ENCODE data around the gene MAGEA4.

Gene MAGEA4

GRCh38 chrX:151929126-151929525 lies 16.4 kb downstream of the MAGEA4 start:
- no peaks in the 10 kb centered on the region for H3K27me3 ChIP-seq (replicated peaks; ENCODE audit: control insufficient read depth, insufficient read depth, low read length)

GRCh38 chrX:151935358-151935757 lies 22.7 kb downstream of the MAGEA4 start:
- Histone ChIP-seq H3K4me3 (replicated peaks; ENCODE audit: low read depth, low read length) (no peak overlapping the region), H3K27me3 (replicated peaks; ENCODE audit: control insufficient read depth, insufficient read depth, low read length) (no peaks in the 10 kb centered on the region), H3K36me3 (ENCODE audit: control insufficient read depth, insufficient read depth, low read length) (no peaks in the 10 kb centered on the region)
- TF ChIP-seq CTCF (IDR thresholded peaks at IDR 0.05; ENCODE audit: insufficient read depth, low read length, poor library complexity, severe bottlenecking) = no peak
- DNase-seq (ENCODE audit: extremely low read depth, insufficient read length) = no peak

More at GRCh38 chrX:151929126-151929525, 16.4 kb downstream of the MAGEA4 start:
- no peak overlapping the region for H3K4me3 ChIP-seq (replicated peaks; ENCODE audit: low read depth, low read length)
- H3K36me3 ChIP-seq (ENCODE audit: control insufficient read depth, insufficient read depth, low read length) = no peaks in the 10 kb centered on the region
- no peak for TF ChIP-seq CTCF (IDR thresholded peaks at IDR 0.05; ENCODE audit: insufficient read depth, low read length, poor library complexity, severe bottlenecking)
- DNase-seq (ENCODE audit: extremely low read depth, insufficient read length) = no peak

- H3K4me3 ChIP-seq (replicated peaks; ENCODE audit: low read depth, low read length) = no peak overlapping the region
- H3K36me3 ChIP-seq (ENCODE audit: control insufficient read depth, insufficient read depth, low read length) = no peaks in the 10 kb centered on the region
- no peaks in the 10 kb centered on the region for H3K27me3 ChIP-seq (replicated peaks; ENCODE audit: control insufficient read depth, insufficient read depth, low read length)
- no peak for TF ChIP-seq CTCF (IDR thresholded peaks at IDR 0.05; ENCODE audit: insufficient read depth, low read length, poor library complexity, severe bottlenecking)
- no peak for DNase-seq (ENCODE audit: extremely low read depth, insufficient read length)
Measured at GRCh38 chrX:151938172-151938571, 25.5 kb downstream of the MAGEA4 start.

- no peak for DNase-seq (ENCODE audit: extremely low read depth, insufficient read length)
- TF ChIP-seq CTCF (IDR thresholded peaks at IDR 0.05; ENCODE audit: insufficient read depth, low read length, poor library complexity, severe bottlenecking) = no peak
- no peak overlapping the region for H3K4me3 ChIP-seq (replicated peaks; ENCODE audit: low read depth, low read length)
- no peaks in the 10 kb centered on the region for H3K27me3 ChIP-seq (replicated peaks; ENCODE audit: control insufficient read depth, insufficient read depth, low read length)
- H3K36me3 ChIP-seq (ENCODE audit: control insufficient read depth, insufficient read depth, low read length) = no peaks in the 10 kb centered on the region
Measured at GRCh38 chrX:151954730-151955129, 42.0 kb downstream of the MAGEA4 start.

- no peak overlapping the region for H3K4me3 ChIP-seq (replicated peaks; ENCODE audit: low read depth, low read length)
- no peak for DNase-seq (ENCODE audit: extremely low read depth, insufficient read length)
- no peaks in the 10 kb centered on the region for H3K36me3 ChIP-seq (ENCODE audit: control insufficient read depth, insufficient read depth, low read length)
- no peak for TF ChIP-seq CTCF (IDR thresholded peaks at IDR 0.05; ENCODE audit: insufficient read depth, low read length, poor library complexity, severe bottlenecking)
- H3K27me3 ChIP-seq (replicated peaks; ENCODE audit: control insufficient read depth, insufficient read depth, low read length) = no peaks in the 10 kb centered on the region
Measured at GRCh38 chrX:151958101-151958500, 45.4 kb downstream of the MAGEA4 start.

GRCh38 chrX:151962034-151962433 lies 49.3 kb downstream of the MAGEA4 start:
- TF ChIP-seq CTCF (IDR thresholded peaks at IDR 0.05; ENCODE audit: insufficient read depth, low read length, poor library complexity, severe bottlenecking) = no peak
- H3K36me3 ChIP-seq (ENCODE audit: control insufficient read depth, insufficient read depth, low read length) = no peaks in the 10 kb centered on the region
- no peak for DNase-seq (ENCODE audit: extremely low read depth, insufficient read length)

More at GRCh38 chrX:151962034-151962433, 49.3 kb downstream of the MAGEA4 start:
- no peak overlapping the region for H3K4me3 ChIP-seq (replicated peaks; ENCODE audit: low read depth, low read length)
- H3K27me3 ChIP-seq (replicated peaks; ENCODE audit: control insufficient read depth, insufficient read depth, low read length) = no peaks in the 10 kb centered on the region

Measured in GM06990 (cell line).